HCT116 (cell line): ENCODE measurements around the gene OR13C9. TPM values are rescaled to one million over a fixed set of nuclear protein-coding genes. Genes with fewer than 3 reads are reported as not detected.
A peak's percentile ranks its signal among the peaks of the same experiment; 100 is the strongest.

Experiments
- ATAC-seq: fragments of 200-7000 bp; cut with Tn5 transposase; 2 replicates; pipeline ENCODE4 v1.9.1; 2020; ENCODE audit warnings: mild to moderate bottlenecking, moderate library complexity
- BruUV-seq: library from RNA; stranded (reverse); fragments of 400-500 nt; replicated peaks from 2 replicates; lab custom pipeline; 2021; lab: Mats Ljungman, UMichigan
- CTCF ChIA-PET: fragments of 300-600 bp; sonication (Branson Sonifier 250); formaldehyde crosslinking; loops from one replicate; lab custom pipeline; 2021; ENCODE audit warnings: antibody characterized with exemption; lab: Charles Lee
- POLR2A ChIA-PET: fragments of 300-600, 350-600 bp; sonication (Branson Sonifier 250); formaldehyde crosslinking; loops from one replicate; lab custom pipeline; 2021; ENCODE audit warnings: antibody characterized with exemption; lab: Charles Lee
- RAD21 ChIA-PET, 2 experiments: fragments of 300-600 bp; sonication (Branson Sonifier 250); formaldehyde crosslinking; loops; one replicate each; lab custom pipeline; 2023; ENCODE audit warnings: low total read pairs in 2 of 2; ENCODE audit not compliant: uncharacterized antibody in 2 of 2, unreplicated experiment in 2 of 2, low non-redundant PET in 1 of 2; lab: Charles Lee
- DNase-seq: peaks from one replicate; pipeline ENCODE4 v3.0.0-alpha.2; 2010; ENCODE audit warnings: low read depth, low spot score
- H2AFZ ChIP-seq: fragments of 200-600 bp; shearing (Covaris generic), sonication (generic); 2 replicates; pipeline ENCODE4 v1.6.1; 2017; ENCODE audit warnings: low read depth, mixed run types, mixed read lengths, antibody characterized with exemption, low read length; ENCODE audit not compliant: poor library complexity, severe bottlenecking
- H3K27ac ChIP-seq: 2 replicates; pipeline ENCODE4 v1.5.1; 2012; ENCODE audit warnings: low read depth, low read length
- H3K27me3 ChIP-seq: fragments of 200-600 bp; sonication (generic); 2 replicates; pipeline ENCODE4 v1.6.1; 2016; ENCODE audit warnings: mixed run types, low read length, mixed read lengths; ENCODE audit not compliant: insufficient read depth
- H3K36me3 ChIP-seq, 2 experiments: fragments of 200-500 bp in 1 of 2; fragments of 200-600 bp in 1 of 2; sonication (Bioruptor generic) in 1 of 2; sonication (generic) in 1 of 2; 2 replicates each; pipeline versions ENCODE4 v1.5.1 to v1.6.1; 2014 to 2016; ENCODE audit warnings: low read length in 2 of 2, inconsistent platforms in 1 of 2, mixed read lengths in 1 of 2, mixed run types in 1 of 2; ENCODE audit not compliant: insufficient read depth in 2 of 2, control insufficient read depth in 1 of 2
- H3K4me1 ChIP-seq, 2 experiments: fragments of 200-600 bp in 1 of 2; sonication (generic) in 1 of 2; 2 replicates each; pipeline versions ENCODE4 v1.5.1 to v1.6.1; 2012 to 2017; ENCODE audit warnings: low read length in 2 of 2, inconsistent platforms in 1 of 2, mild to moderate bottlenecking in 1 of 2, mixed read lengths in 1 of 2, mixed run types in 1 of 2, moderate library complexity in 1 of 2; ENCODE audit not compliant: insufficient read depth in 2 of 2, control insufficient read depth in 1 of 2
- H3K4me2 ChIP-seq: fragments of 200-600 bp; sonication (generic); 2 replicates; pipeline ENCODE4 v1.6.1; 2017; ENCODE audit warnings: mixed run types, low read length, mixed read lengths
- H3K4me3 ChIP-seq, 2 experiments: fragments of 200-600 bp in 1 of 2; sonication (generic) in 1 of 2; replicated peaks in 1 of 2; 2 replicates each; pipeline ENCODE4 v1.5.1; 2011 to 2016; ENCODE audit warnings: low read length in 2 of 2, control low read depth in 1 of 2, low read depth in 1 of 2, mild to moderate bottlenecking in 1 of 2, mixed read lengths in 1 of 2, mixed run types in 1 of 2
- H3K79me2 ChIP-seq: fragments of 200-600 bp; sonication (generic); 2 replicates; pipeline ENCODE4 v1.6.1; 2017; ENCODE audit warnings: mild to moderate bottlenecking, mixed run types, low read length, moderate library complexity, mixed read lengths; ENCODE audit not compliant: insufficient read depth
- H3K9ac ChIP-seq: fragments of 200-600 bp; sonication (generic); 2 replicates; pipeline ENCODE4 v1.6.1; 2016; ENCODE audit warnings: low read length, mixed read lengths
- H3K9me2 ChIP-seq: fragments of 200-600 bp; sonication (generic), shearing (Covaris generic); 2 replicates; pipeline ENCODE4 v1.6.1; 2017; ENCODE audit warnings: mixed run types, mild to moderate bottlenecking, moderate library complexity; ENCODE audit not compliant: insufficient read depth
- H3K9me3 ChIP-seq, 2 experiments: fragments of 200-500 bp in 1 of 2; fragments of 200-600 bp in 1 of 2; sonication (Bioruptor generic) in 1 of 2; sonication (generic) in 1 of 2; 2 replicates each; pipeline ENCODE4 v1.6.1; 2014 to 2017; ENCODE audit warnings: low read length in 2 of 2, mixed read lengths in 2 of 2, inconsistent platforms in 1 of 2, low read depth in 1 of 2, mild to moderate bottlenecking in 1 of 2, mixed run types in 1 of 2, moderate library complexity in 1 of 2; ENCODE audit not compliant: control insufficient read depth in 1 of 2, insufficient read depth in 1 of 2
- H4K20me1 ChIP-seq: fragments of 200-600 bp; sonication (generic), shearing (Covaris generic); 2 replicates; pipeline ENCODE4 v1.6.1; 2017; ENCODE audit warnings: mixed run types, mild to moderate bottlenecking, moderate library complexity; ENCODE audit not compliant: insufficient read depth
- CEBPB ChIP-seq: IDR thresholded peaks from 2 replicates; pipeline ENCODE4 v1.6.1; 2012; ENCODE audit warnings: low read depth
- EGR1 ChIP-seq: IDR thresholded peaks from 2 replicates; pipeline ENCODE4 v1.6.1; 2012; ENCODE audit warnings: low read depth
- RAD21 ChIP-seq: IDR thresholded peaks from 2 replicates; pipeline ENCODE4 v1.6.1; 2012; ENCODE audit warnings: low read depth, mild to moderate bottlenecking
- intact Hi-C: fragments of 100-400 bp; cut with micrococcal nuclease; formaldehyde crosslinking; loops from 2 replicates; pipeline ENCODE4 v1.10.0; 2022
- total RNA-seq: library from RNA; stranded (reverse); gene quantifications from one replicate; pipeline ENCODE4 v1.2.1, GENCODE V29; 2021; ENCODE audit not compliant: unreplicated experiment
- TF ChIP-seq, protein P1 (sequence below): IDR thresholded peaks from 2 replicates; pipeline ENCODE4 v1.6.1; 2012; ENCODE audit warnings: low read depth
- TF ChIP-seq, protein P2 (sequence below), 3 experiments: fragments of 200-600 bp in 1 of 3; sonication (generic) in 1 of 3; IDR thresholded peaks in 2 of 3; conservative IDR thresholded peaks in 1 of 3; 2 replicates each; pipeline ENCODE4 v1.5.1; 2012 to 2017; ENCODE audit warnings: low read depth in 2 of 3, low read length in 2 of 3, antibody characterized with exemption in 1 of 3, borderline replicate concordance in 1 of 3, control low read depth in 1 of 3, mild to moderate bottlenecking in 1 of 3, mixed read lengths in 1 of 3, mixed run types in 1 of 3, moderate library complexity in 1 of 3; ENCODE audit not compliant: insufficient read depth in 1 of 3

OR13C9 gene
- total RNA-seq, 1 experiment from 2014 or later = not detected

DNA sequence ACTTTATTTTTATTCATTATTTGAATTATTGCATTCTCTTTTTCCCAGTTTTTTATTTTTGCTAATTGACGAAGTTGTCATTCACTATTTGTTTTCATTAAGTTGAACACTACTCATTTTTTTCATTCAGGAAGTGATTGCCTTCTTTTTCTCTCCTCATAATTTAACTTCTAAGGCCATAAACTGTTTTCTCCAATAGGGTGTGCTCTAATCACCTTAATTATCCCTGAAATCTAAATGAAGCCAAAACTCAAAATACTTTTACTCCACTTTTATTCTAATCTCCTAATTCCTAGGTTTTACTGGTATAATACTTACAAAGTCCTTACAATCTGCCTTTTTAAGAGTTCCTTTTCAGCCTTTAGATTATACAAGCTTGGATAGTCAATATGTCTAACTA is 9.7 kb downstream of the OR13C9 start:
- intact Hi-C loops = no loop called here
- no peaks in the 10 kb centered on the region for H3K4me1 ChIP-seq
- no peaks in the 10 kb centered on the region for H3K36me3 ChIP-seq
- no peak overlapping the region for H3K27ac ChIP-seq
- no TSS peak for BruUV-seq
- TF ChIP-seq RAD21 (0 out of 2 replicates have a peak, but pooled peaks have one; percentile 17), CEBPB (no peak), EGR1 (no peak)
- TF ChIP-seq, protein P1, sequence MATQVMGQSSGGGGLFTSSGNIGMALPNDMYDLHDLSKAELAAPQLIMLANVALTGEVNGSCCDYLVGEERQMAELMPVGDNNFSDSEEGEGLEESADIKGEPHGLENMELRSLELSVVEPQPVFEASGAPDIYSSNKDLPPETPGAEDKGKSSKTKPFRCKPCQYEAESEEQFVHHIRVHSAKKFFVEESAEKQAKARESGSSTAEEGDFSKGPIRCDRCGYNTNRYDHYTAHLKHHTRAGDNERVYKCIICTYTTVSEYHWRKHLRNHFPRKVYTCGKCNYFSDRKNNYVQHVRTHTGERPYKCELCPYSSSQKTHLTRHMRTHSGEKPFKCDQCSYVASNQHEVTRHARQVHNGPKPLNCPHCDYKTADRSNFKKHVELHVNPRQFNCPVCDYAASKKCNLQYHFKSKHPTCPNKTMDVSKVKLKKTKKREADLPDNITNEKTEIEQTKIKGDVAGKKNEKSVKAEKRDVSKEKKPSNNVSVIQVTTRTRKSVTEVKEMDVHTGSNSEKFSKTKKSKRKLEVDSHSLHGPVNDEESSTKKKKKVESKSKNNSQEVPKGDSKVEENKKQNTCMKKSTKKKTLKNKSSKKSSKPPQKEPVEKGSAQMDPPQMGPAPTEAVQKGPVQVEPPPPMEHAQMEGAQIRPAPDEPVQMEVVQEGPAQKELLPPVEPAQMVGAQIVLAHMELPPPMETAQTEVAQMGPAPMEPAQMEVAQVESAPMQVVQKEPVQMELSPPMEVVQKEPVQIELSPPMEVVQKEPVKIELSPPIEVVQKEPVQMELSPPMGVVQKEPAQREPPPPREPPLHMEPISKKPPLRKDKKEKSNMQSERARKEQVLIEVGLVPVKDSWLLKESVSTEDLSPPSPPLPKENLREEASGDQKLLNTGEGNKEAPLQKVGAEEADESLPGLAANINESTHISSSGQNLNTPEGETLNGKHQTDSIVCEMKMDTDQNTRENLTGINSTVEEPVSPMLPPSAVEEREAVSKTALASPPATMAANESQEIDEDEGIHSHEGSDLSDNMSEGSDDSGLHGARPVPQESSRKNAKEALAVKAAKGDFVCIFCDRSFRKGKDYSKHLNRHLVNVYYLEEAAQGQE = no peak
- TF ChIP-seq, protein P2, sequence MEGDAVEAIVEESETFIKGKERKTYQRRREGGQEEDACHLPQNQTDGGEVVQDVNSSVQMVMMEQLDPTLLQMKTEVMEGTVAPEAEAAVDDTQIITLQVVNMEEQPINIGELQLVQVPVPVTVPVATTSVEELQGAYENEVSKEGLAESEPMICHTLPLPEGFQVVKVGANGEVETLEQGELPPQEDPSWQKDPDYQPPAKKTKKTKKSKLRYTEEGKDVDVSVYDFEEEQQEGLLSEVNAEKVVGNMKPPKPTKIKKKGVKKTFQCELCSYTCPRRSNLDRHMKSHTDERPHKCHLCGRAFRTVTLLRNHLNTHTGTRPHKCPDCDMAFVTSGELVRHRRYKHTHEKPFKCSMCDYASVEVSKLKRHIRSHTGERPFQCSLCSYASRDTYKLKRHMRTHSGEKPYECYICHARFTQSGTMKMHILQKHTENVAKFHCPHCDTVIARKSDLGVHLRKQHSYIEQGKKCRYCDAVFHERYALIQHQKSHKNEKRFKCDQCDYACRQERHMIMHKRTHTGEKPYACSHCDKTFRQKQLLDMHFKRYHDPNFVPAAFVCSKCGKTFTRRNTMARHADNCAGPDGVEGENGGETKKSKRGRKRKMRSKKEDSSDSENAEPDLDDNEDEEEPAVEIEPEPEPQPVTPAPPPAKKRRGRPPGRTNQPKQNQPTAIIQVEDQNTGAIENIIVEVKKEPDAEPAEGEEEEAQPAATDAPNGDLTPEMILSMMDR (IDR thresholded peaks at IDR 0.05 in 2 of 3, conservative IDR thresholded peaks at IDR 0.05 in 1 of 3; ENCODE audit: borderline replicate concordance in 1 of 3, insufficient read depth in 1 of 3, low read depth in 2 of 3, low read length in 2 of 3) = peak in 2 of 3 experiments; percentile 22 to 48; a peak in 3 of 6 replicates
- H2AFZ ChIP-seq = no peak overlapping the region
- no peak overlapping the region for H3K4me2 ChIP-seq
- no peaks in the 10 kb centered on the region for H4K20me1 ChIP-seq
- no peak overlapping the region for H3K4me3 ChIP-seq
- no peaks in the 10 kb centered on the region for H3K9me2 ChIP-seq
- DNase-seq (no peak), ATAC-seq (no peak)
- RAD21 ChIA-PET = no interaction called here
- CTCF ChIA-PET = no interaction called here
- H3K27me3 ChIP-seq = no peaks in the 10 kb centered on the region
- no peak overlapping the region for H3K9ac ChIP-seq
- POLR2A ChIA-PET = no interaction called here
- H3K79me2 ChIP-seq = no peaks in the 10 kb centered on the region
- no peaks in the 10 kb centered on the region for H3K9me3 ChIP-seq
